ENCODE results near the gene GTPBP2.
"Not testable (repeated sequence)": the region's sequence is repeated elsewhere in the genome, so short reads cannot be mapped to it uniquely, and the experiment has no call there.

The GTPBP2 gene

DNA sequence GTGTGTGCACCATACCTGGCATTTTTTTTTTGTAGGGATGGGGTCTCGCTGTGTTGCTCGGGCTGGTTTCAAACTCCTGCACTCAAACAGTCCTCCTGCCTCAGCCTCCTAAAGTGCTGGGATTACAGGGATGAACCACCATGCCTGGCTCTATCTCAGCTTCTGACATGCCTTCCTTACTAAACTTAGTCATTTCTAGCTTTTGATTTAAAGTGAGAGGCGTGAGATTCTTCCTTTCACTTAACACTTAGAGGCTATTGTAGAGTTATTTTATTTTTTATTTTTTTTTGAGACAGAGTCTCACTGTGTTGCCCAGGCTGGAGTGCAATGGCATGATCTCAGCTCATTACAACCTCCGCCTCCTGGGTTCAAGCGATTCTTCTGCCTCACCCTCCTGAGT lies 33.9 kb upstream of the GTPBP2 start:
- H3K27me3 ChIP-seq (replicated peaks in 2 of 5; ENCODE audit: control insufficient read depth in 4 of 5, insufficient read depth in 5 of 5, low read length in 4 of 5); H3K4me3 ChIP-seq (ENCODE audit: control insufficient read depth in 1 of 7, extremely low read depth in 1 of 7, insufficient read depth in 4 of 7, low read depth in 2 of 7, low read length in 6 of 7); H3K27ac ChIP-seq (ENCODE audit: insufficient read depth in 1 of 2, low read depth in 1 of 2, low read length in 2 of 2, poor library complexity in 1 of 2, severe bottlenecking in 2 of 2); H3K4me1 ChIP-seq (ENCODE audit: control extremely low read depth in 1 of 4, control insufficient read depth in 4 of 4, insufficient read depth in 4 of 4, low read length in 3 of 4); H3K9me3 ChIP-seq (ENCODE audit: control extremely low read depth in 1 of 5, control insufficient read depth in 4 of 5, insufficient read depth in 2 of 5, low read depth in 1 of 5, low read length in 4 of 5); H3K36me3 ChIP-seq (ENCODE audit: control insufficient read depth in 4 of 4, insufficient read depth in 4 of 4, low read length in 3 of 4); POLR2A ChIA-PET; DNase-seq: not testable (repeated sequence)
- 100% methylated on average over 2 of the region's 5 CpGs for WGBS (ENCODE audit: insufficient coverage)
- CTCF ChIA-PET: interaction anchor here (1.6 to 2.0 kb wide), 2 partner anchors 22 to 417 kb away, joined by 3 to 6 read pairs; no protein-coding TSS in a partner anchor

DNA sequence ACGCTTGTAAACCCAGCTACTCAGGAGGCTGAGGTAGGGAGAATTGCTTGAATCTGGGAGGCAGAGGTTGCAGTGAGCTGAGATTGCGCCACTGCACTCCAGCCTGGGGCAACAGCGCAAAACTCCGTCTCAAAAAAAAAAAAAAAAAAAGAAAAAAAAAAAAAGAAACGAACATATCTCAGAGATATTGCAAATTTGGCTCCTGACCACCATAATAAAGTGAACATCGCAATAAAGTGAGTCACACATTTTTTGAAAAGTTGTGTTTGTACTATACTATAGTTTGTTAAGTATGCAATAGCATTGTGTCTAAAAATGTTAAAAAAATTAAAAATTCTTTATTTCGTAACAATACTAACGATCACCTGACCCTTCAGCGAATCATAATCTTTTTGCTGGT lies 29.1 kb upstream of the GTPBP2 start:
- no peak for DNase-seq
- CTCF ChIA-PET: interaction anchor here (1.0 to 1.4 kb wide), 2 partner anchors 8 to 10 kb away, joined by 4 read pairs; no protein-coding TSS in a partner anchor
- POLR2A ChIA-PET: interaction anchor here (0.9 kb wide), 1 partner anchor 8 kb away, joined by 3 read pairs; no protein-coding TSS in a partner anchor
- Histone ChIP-seq H3K36me3 (ENCODE audit: control insufficient read depth in 4 of 4, insufficient read depth in 4 of 4, low read length in 3 of 4) (no peaks in the 10 kb centered on the region), H3K4me1 (ENCODE audit: control extremely low read depth in 1 of 4, control insufficient read depth in 4 of 4, insufficient read depth in 4 of 4, low read length in 3 of 4) (no peaks in the 10 kb centered on the region), H3K27ac (ENCODE audit: insufficient read depth in 1 of 2, low read depth in 1 of 2, low read length in 2 of 2, poor library complexity in 1 of 2, severe bottlenecking in 2 of 2) (no peak overlapping the region), H3K9me3 (ENCODE audit: control extremely low read depth in 1 of 5, control insufficient read depth in 4 of 5, insufficient read depth in 2 of 5, low read depth in 1 of 5, low read length in 4 of 5) (peaks cover 0 to 9% (median 0%) of the 10 kb centered on the region in 5 experiments), H3K27me3 (replicated peaks in 2 of 5; ENCODE audit: control insufficient read depth in 4 of 5, insufficient read depth in 5 of 5, low read length in 4 of 5) (no peaks in the 10 kb centered on the region), H3K4me3 (ENCODE audit: control insufficient read depth in 1 of 7, extremely low read depth in 1 of 7, insufficient read depth in 4 of 7, low read depth in 2 of 7, low read length in 6 of 7) (no peak overlapping the region)
- WGBS (ENCODE audit: insufficient coverage): 98% methylated on average over 4 of the region's 9 CpGs

DNA sequence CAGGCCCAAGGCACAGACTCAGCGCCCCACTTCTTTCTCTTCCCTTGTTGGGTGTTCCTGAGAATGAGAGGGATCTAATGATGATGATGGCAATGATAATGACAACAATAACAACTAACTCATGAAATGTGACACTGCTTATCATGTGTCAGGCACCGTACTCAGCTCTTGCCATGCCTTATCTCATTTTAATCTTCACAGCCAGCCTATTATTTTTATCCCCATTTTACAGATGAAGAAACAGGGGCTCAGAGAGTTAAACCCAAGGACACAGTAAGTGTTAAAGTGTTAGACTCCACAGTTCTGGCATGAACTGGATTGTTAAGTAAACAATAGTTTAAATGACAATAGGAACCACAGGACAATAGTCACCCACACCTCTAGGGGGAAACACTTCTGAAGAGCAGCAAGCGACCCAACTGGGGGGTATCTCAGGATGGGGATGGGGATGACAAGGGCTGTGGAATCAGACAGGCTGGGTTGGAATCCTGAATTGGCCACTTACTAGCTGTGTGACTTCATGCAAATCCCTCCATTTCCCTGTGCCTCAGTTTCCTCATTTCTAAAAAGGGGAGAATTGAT lies 28.2 kb upstream of the GTPBP2 start:
- Histone ChIP-seq H3K9me3 (ENCODE audit: control extremely low read depth in 1 of 5, control insufficient read depth in 4 of 5, insufficient read depth in 2 of 5, low read depth in 1 of 5, low read length in 4 of 5) (peaks cover 0 to 9% (median 0%) of the 10 kb centered on the region in 5 experiments), H3K4me3 (ENCODE audit: control insufficient read depth in 1 of 7, extremely low read depth in 1 of 7, insufficient read depth in 4 of 7, low read depth in 2 of 7, low read length in 6 of 7) (no peak overlapping the region), H3K27me3 (replicated peaks in 2 of 5; ENCODE audit: control insufficient read depth in 4 of 5, insufficient read depth in 5 of 5, low read length in 4 of 5) (no peaks in the 10 kb centered on the region), H3K4me1 (ENCODE audit: control extremely low read depth in 1 of 4, control insufficient read depth in 4 of 4, insufficient read depth in 4 of 4, low read length in 3 of 4) (no peaks in the 10 kb centered on the region), H3K36me3 (ENCODE audit: control insufficient read depth in 4 of 4, insufficient read depth in 4 of 4, low read length in 3 of 4) (no peaks in the 10 kb centered on the region), H3K27ac (ENCODE audit: insufficient read depth in 1 of 2, low read depth in 1 of 2, low read length in 2 of 2, poor library complexity in 1 of 2, severe bottlenecking in 2 of 2) (no peak overlapping the region)
- DNase-seq: no peak
- CTCF ChIA-PET: interaction anchor here (1.4 to 1.5 kb wide), 2 partner anchors 9 to 48 kb away, joined by 4 read pairs; no protein-coding TSS in a partner anchor
- POLR2A ChIA-PET: interaction anchor here (0.9 kb wide), 1 partner anchor 8 kb away, joined by 3 read pairs; no protein-coding TSS in a partner anchor
- WGBS (ENCODE audit: insufficient coverage): 100% methylated on average over 1 of the region's 3 CpGs

DNA sequence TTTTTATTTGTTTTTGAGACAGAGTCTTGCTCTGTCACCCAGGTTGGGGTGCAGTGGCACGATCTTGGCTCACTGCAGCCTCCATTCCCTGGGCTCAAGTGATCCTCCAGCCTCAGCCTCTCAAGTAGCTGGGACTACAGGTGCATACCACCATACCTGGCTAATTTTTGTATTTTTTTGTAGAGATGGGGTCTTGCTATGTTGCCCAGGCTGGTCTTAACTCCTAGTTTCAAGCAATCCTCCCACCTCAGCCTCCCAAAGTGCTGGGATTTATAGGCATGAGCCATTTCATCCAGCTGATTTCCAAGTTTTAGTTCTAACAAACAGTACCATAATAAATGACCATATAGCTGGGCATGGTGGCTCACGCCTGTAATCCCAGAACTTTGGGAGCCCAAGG lies 23.8 kb upstream of the GTPBP2 start:
- H3K4me3 ChIP-seq (ENCODE audit: control insufficient read depth in 1 of 7, extremely low read depth in 1 of 7, insufficient read depth in 4 of 7, low read depth in 2 of 7, low read length in 6 of 7); H3K27me3 ChIP-seq (replicated peaks in 2 of 5; ENCODE audit: control insufficient read depth in 4 of 5, insufficient read depth in 5 of 5, low read length in 4 of 5); H3K27ac ChIP-seq (ENCODE audit: insufficient read depth in 1 of 2, low read depth in 1 of 2, low read length in 2 of 2, poor library complexity in 1 of 2, severe bottlenecking in 2 of 2); H3K36me3 ChIP-seq (ENCODE audit: control insufficient read depth in 4 of 4, insufficient read depth in 4 of 4, low read length in 3 of 4); DNase-seq; H3K4me1 ChIP-seq (ENCODE audit: control extremely low read depth in 1 of 4, control insufficient read depth in 4 of 4, insufficient read depth in 4 of 4, low read length in 3 of 4); H3K9me3 ChIP-seq (ENCODE audit: control extremely low read depth in 1 of 5, control insufficient read depth in 4 of 5, insufficient read depth in 2 of 5, low read depth in 1 of 5, low read length in 4 of 5); POLR2A ChIA-PET: not testable (repeated sequence)
- CTCF ChIA-PET: interaction anchor here (1.1 to 2.3 kb wide), 2 partner anchors 13 kb away, joined by 3 to 5 read pairs; no protein-coding TSS in a partner anchor
- 92% methylated on average over 1 of the region's 2 CpGs for WGBS (ENCODE audit: insufficient coverage)

DNA sequence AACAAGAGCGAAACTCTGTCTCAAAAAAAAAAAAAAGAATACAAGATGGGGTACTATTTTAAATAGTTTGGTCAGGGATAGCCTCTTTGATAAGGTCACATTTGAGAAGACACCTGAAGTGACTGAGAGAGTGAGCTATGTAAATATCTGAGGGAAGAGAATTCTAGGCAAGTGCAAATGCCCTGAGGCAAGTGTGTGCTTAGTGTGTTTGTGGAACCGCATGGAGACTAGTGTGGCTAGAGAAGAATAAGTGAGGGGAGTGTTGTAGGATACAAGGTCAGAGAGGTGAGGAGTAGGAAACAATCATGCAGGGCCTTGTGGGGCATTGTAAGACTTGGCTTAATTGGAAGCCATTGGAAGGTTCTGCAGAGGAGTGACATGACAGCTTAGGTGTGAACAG lies 19.2 kb upstream of the GTPBP2 start:
- DNase-seq: no peak
- H3K4me1 ChIP-seq (ENCODE audit: control extremely low read depth in 1 of 4, control insufficient read depth in 4 of 4, insufficient read depth in 4 of 4, low read length in 3 of 4): peaks cover 0 to 11% (median 4%) of the 10 kb centered on the region in 4 experiments
- 100% methylated on average over 1 of the region's 2 CpGs for WGBS (ENCODE audit: insufficient coverage)
- H3K9me3 ChIP-seq (ENCODE audit: control extremely low read depth in 1 of 5, control insufficient read depth in 4 of 5, insufficient read depth in 2 of 5, low read depth in 1 of 5, low read length in 4 of 5): no peaks in the 10 kb centered on the region
- ChIA-PET CTCF (interaction anchor here (0.9 to 1.9 kb wide), 3 partner anchors 11 to 71 kb away, joined by 3 to 4 read pairs (median 4); no protein-coding TSS in a partner anchor), POLR2A (no interaction called here)
- H3K27me3 ChIP-seq (replicated peaks in 2 of 5; ENCODE audit: control insufficient read depth in 4 of 5, insufficient read depth in 5 of 5, low read length in 4 of 5): peaks cover 0 to 2% (median 0%) of the 10 kb centered on the region in 5 experiments
- no peak overlapping the region for H3K4me3 ChIP-seq (ENCODE audit: control insufficient read depth in 1 of 7, extremely low read depth in 1 of 7, insufficient read depth in 4 of 7, low read depth in 2 of 7, low read length in 6 of 7)
- no peak overlapping the region for H3K27ac ChIP-seq (ENCODE audit: insufficient read depth in 1 of 2, low read depth in 1 of 2, low read length in 2 of 2, poor library complexity in 1 of 2, severe bottlenecking in 2 of 2)
- H3K36me3 ChIP-seq (ENCODE audit: control insufficient read depth in 4 of 4, insufficient read depth in 4 of 4, low read length in 3 of 4): no peaks in the 10 kb centered on the region

DNA sequence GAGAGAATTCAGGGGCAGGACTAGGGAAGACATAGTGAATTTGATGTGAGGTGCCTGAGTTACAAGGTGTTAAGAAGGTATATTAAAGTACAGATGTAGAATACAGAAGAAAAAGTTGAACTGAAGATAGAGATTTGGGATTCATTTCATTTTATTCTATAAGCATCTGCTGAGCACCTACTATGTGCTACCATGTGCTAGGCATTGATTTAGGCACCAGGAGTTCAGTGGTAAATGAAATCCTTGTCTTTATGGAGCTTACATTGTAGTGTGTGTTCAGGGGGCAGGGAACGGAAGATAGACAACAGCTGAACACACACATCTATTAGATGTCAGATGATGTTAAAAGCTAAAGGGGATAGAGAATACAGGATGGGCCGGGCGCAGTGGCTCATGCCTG lies 18.5 kb upstream of the GTPBP2 start:
- Histone ChIP-seq H3K27ac (ENCODE audit: insufficient read depth in 1 of 2, low read depth in 1 of 2, low read length in 2 of 2, poor library complexity in 1 of 2, severe bottlenecking in 2 of 2) (no peak overlapping the region), H3K4me1 (ENCODE audit: control extremely low read depth in 1 of 4, control insufficient read depth in 4 of 4, insufficient read depth in 4 of 4, low read length in 3 of 4) (peaks cover 0 to 11% (median 4%) of the 10 kb centered on the region in 4 experiments), H3K27me3 (replicated peaks in 2 of 5; ENCODE audit: control insufficient read depth in 4 of 5, insufficient read depth in 5 of 5, low read length in 4 of 5) (peaks cover 0 to 2% (median 0%) of the 10 kb centered on the region in 5 experiments), H3K4me3 (ENCODE audit: control insufficient read depth in 1 of 7, extremely low read depth in 1 of 7, insufficient read depth in 4 of 7, low read depth in 2 of 7, low read length in 6 of 7) (no peak overlapping the region), H3K36me3 (ENCODE audit: control insufficient read depth in 4 of 4, insufficient read depth in 4 of 4, low read length in 3 of 4) (peaks cover 0 to 3% (median under 1%) of the 10 kb centered on the region in 4 experiments), H3K9me3 (ENCODE audit: control extremely low read depth in 1 of 5, control insufficient read depth in 4 of 5, insufficient read depth in 2 of 5, low read depth in 1 of 5, low read length in 4 of 5) (no peaks in the 10 kb centered on the region)
- no peak for DNase-seq
- 100% methylated on average over 1 of the region's 3 CpGs for WGBS (ENCODE audit: insufficient coverage)
- ChIA-PET CTCF (interaction anchor here (0.8 to 1.9 kb wide), 4 partner anchors 11 to 71 kb away, joined by 3 to 4 read pairs (median 4); no protein-coding TSS in a partner anchor), POLR2A (no interaction called here)

DNA sequence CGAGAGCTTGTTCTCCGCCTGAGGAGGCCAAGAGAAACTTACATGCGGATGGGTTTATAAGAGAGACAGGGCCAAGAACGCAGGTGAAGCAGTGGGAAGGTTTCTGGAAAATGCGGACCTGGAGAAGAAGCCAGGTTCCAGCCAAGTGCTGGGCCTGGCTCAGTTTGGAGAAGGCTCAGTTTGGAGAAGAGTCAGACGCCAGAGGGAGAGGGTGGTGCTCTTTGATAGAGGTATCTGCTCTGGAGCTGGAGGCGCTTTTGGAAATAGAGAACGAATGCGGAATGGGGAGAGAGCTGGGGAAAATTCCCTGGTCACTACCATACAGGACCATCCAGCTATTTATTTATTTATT lies 16.5 kb upstream of the GTPBP2 start:
- no peaks in the 10 kb centered on the region for H3K9me3 ChIP-seq (ENCODE audit: control extremely low read depth in 1 of 5, control insufficient read depth in 4 of 5, insufficient read depth in 2 of 5, low read depth in 1 of 5, low read length in 4 of 5)
- no peaks in the 10 kb centered on the region for H3K27me3 ChIP-seq (replicated peaks in 2 of 5; ENCODE audit: control insufficient read depth in 4 of 5, insufficient read depth in 5 of 5, low read length in 4 of 5)
- peaks cover 0 to 17% (median 9%) of the 10 kb centered on the region in 4 experiments for H3K36me3 ChIP-seq (ENCODE audit: control insufficient read depth in 4 of 4, insufficient read depth in 4 of 4, low read length in 3 of 4)
- ChIA-PET POLR2A (no interaction called here), CTCF (interaction anchor here (1.1 to 3.5 kb wide), 3 partner anchors 15 to 30 kb away, joined by 3 to 21 read pairs (median 9); partner anchors contain the start of gene GTPBP2)
- DNase-seq: no peak
- WGBS (ENCODE audit: insufficient coverage): 9% methylated on average over 9 of the region's 9 CpGs
- H3K4me1 ChIP-seq (ENCODE audit: control extremely low read depth in 1 of 4, control insufficient read depth in 4 of 4, insufficient read depth in 4 of 4, low read length in 3 of 4): peaks cover 0 to 13% (median 5%) of the 10 kb centered on the region in 4 experiments
- H3K27ac ChIP-seq (ENCODE audit: insufficient read depth in 1 of 2, low read depth in 1 of 2, low read length in 2 of 2, poor library complexity in 1 of 2, severe bottlenecking in 2 of 2): no peak overlapping the region
- H3K4me3 ChIP-seq (ENCODE audit: control insufficient read depth in 1 of 7, extremely low read depth in 1 of 7, insufficient read depth in 4 of 7, low read depth in 2 of 7, low read length in 6 of 7): peak overlapping the region in 6 of 7 experiments; percentile 32 to 87 (median 64)

Measured in common myeloid progenitor, CD34-positive (primary cell).